Body of pancreas (tissue), 4 donors: ENCODE results near the gene C19orf38. TPM values are rescaled to one million over a fixed set of nuclear protein-coding genes. Genes with fewer than 3 reads are reported as not detected.

Experiments
- ATAC-seq: fragments of 150-250 bp; one replicate; pipeline ENCODE4 v1.9.1; 2016
- DNase-seq, 4 donors: peaks; one replicate each; pipeline ENCODE4 v3.0.0-alpha.2; 2019
- H3K27ac ChIP-seq, 4 donors: fragments of 200-600 bp; sonication (generic); 1 replicate in 3 of 4; 2 replicates in 1 of 4; pipeline versions ENCODE4 v1.5.1 to v1.6.1; 2016 to 2019; ENCODE audit warnings: mild to moderate bottlenecking in 1 of 4, mixed read lengths in 1 of 4, moderate library complexity in 1 of 4
- H3K27me3 ChIP-seq, 2 donors: fragments of 200-600 bp; sonication (generic); one replicate each; pipeline ENCODE4 v1.6.0; 2016; ENCODE audit warnings: mild to moderate bottlenecking in 1 of 2
- H3K36me3 ChIP-seq, 2 donors: fragments of 200-600 bp; sonication (generic); replicated peaks in 1 of 2; 2 replicates each; pipeline ENCODE4 v1.5.1; 2016; ENCODE audit warnings: low read depth in 2 of 2; ENCODE audit not compliant: insufficient read depth in 1 of 2
- H3K4me1 ChIP-seq: fragments of 200-600 bp; sonication (generic); one replicate; pipeline ENCODE4 v1.6.0; 2016
- H3K4me3 ChIP-seq, 2 donors: fragments of 200-600 bp; sonication (generic); 1 replicate in 1 of 2; 2 replicates in 1 of 2; pipeline ENCODE4 v1.5.1; 2016 to 2019
- H3K9me3 ChIP-seq, 3 donors: fragments of 200-600 bp; sonication (generic); 1 replicate in 2 of 3; 2 replicates in 1 of 3; pipeline ENCODE4 v1.5.1; 2016
- POLR2A ChIP-seq, 3 donors: fragments of 450-650 bp; IDR thresholded peaks; one replicate each; pipeline ENCODE4 v1.6.1; 2016; ENCODE audit warnings: antibody characterized with exemption in 3 of 3, mild to moderate bottlenecking in 2 of 3
- WGBS, 2 donors: methylation state at CpG; one replicate each; pipeline ENCODE4 v1.1.5; 2017; 5-methylcytosine and 5-hydroxymethylcytosine counted together
- intact Hi-C: fragments of 100-400 bp; cut with DNase I; formaldehyde crosslinking; loops from one replicate; pipeline ENCODE4 v1.15.1; 2023
- total RNA-seq, 2 donors: library from RNA; depleted of rRNA; stranded (reverse); fragments of >200 nt; gene quantifications; one replicate each; pipeline ENCODE4 v1.1.0, GENCODE V29; 2016
- TF ChIP-seq, protein P1 (sequence below), 7 experiments: fragments of 450-650 bp in 4 of 7; fragments of 200-600 bp in 3 of 7; sonication (generic) in 3 of 7; IDR thresholded peaks; one replicate each; pipeline ENCODE4 v1.5.1; 2016 to 2019; ENCODE audit warnings: antibody characterized with exemption in 7 of 7

Gene C19orf38
- total RNA-seq, 2 donors from 2014 or later = 0.52 TPM; not detected in 1

DNA sequence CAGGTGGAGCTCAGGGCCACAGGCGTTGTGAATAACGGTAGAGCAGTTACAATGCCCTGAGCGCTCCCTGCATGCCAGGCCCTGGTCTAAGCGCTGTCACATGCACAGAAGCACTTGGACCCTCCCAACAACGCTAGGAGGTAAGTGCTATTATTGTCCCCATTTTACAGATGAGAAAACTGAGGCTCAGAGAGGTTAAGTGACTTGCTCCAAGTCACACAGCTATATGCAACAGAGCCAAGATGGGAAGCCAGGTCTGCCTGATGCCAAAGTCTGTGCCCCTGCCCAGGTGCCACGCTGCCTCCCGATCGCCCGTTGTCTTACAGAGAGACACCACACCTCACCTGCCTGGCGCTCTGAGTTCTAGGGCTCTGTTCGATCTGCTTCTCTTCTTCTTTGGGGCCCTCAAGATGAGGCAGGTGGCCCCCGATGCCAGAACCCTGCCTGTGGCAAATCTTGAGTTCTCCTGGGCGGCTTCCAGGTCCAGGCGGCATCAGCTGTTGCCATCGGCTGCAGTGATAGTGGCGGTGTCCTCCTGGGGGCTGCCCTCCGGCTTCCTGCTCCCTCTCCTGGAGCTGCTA, 60.3 kb downstream of the C19orf38 start:
- intact Hi-C loops = no loop called here
- Histone ChIP-seq H3K27ac (no peak overlapping the region), H3K9me3 (no peaks in the 10 kb centered on the region), H3K36me3 (peaks cover 12 to 18% of the 10 kb centered on the region in 2 donors), H3K27me3 (no peaks in the 10 kb centered on the region), H3K4me3 (no peak overlapping the region), H3K4me1 (no peaks in the 10 kb centered on the region)
- DNase-seq = no peak
- no peak for ATAC-seq
- TF ChIP-seq, protein P1, sequence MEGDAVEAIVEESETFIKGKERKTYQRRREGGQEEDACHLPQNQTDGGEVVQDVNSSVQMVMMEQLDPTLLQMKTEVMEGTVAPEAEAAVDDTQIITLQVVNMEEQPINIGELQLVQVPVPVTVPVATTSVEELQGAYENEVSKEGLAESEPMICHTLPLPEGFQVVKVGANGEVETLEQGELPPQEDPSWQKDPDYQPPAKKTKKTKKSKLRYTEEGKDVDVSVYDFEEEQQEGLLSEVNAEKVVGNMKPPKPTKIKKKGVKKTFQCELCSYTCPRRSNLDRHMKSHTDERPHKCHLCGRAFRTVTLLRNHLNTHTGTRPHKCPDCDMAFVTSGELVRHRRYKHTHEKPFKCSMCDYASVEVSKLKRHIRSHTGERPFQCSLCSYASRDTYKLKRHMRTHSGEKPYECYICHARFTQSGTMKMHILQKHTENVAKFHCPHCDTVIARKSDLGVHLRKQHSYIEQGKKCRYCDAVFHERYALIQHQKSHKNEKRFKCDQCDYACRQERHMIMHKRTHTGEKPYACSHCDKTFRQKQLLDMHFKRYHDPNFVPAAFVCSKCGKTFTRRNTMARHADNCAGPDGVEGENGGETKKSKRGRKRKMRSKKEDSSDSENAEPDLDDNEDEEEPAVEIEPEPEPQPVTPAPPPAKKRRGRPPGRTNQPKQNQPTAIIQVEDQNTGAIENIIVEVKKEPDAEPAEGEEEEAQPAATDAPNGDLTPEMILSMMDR (IDR thresholded peaks at IDR 0.05) = no peak
- no peak for TF ChIP-seq POLR2A (IDR thresholded peaks at IDR 0.05)
- 90 to 97% methylated on average over 11 to 16 of the region's 17 CpGs for WGBS, 2 donors

DNA sequence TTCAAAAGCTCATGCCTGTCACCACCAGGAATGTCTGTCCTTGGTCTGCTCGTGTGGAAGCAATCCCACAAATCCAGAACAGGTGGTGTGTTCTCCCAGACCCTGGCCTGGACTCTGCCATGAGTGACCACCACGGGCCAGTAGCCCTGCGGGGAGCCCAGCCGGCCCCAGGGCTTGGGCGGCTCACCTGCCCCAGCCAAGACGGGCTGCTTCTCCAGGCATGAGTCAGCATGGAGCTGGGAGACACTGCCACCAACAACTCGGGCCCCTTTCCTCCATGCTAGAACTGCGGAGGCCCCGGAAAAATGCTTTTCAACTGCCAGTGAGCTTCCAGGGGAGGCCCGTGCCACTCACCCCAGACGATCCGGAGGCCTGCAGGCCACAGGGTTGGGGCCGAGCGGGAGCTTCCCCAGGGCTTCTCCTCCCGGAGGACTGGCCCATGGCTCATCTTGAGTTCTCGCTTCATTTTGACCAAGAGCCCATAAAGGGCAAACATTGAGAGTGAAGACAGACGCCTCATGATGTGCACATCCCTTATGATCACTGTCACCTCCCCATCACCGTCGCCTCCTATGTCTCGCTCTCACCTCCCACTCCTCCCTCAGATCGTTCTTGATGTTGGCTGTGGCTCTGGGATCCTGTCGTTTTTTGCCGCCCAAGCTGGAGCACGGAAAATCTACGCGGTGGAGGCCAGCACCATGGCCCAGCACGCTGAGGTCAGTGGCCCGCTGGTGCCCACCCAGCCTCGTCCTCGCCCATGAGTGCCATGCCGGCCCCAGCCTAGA, 63.6 kb downstream of the C19orf38 start:
- no peaks in the 10 kb centered on the region for H3K9me3 ChIP-seq
- WGBS, 2 donors = 89 to 94% methylated on average over 23 to 29 of the region's 31 CpGs
- no peaks in the 10 kb centered on the region for H3K27me3 ChIP-seq
- ATAC-seq = no peak
- peaks cover 12 to 18% of the 10 kb centered on the region in 2 donors for H3K36me3 ChIP-seq
- H3K4me3 ChIP-seq = no peak overlapping the region
- H3K4me1 ChIP-seq = no peaks in the 10 kb centered on the region
- TF ChIP-seq, protein P1 (IDR thresholded peaks at IDR 0.05) = no peak
- no peak for TF ChIP-seq POLR2A (IDR thresholded peaks at IDR 0.05)
- H3K27ac ChIP-seq = no peak overlapping the region
- intact Hi-C loops = no loop called here
- no peak for DNase-seq

DNA sequence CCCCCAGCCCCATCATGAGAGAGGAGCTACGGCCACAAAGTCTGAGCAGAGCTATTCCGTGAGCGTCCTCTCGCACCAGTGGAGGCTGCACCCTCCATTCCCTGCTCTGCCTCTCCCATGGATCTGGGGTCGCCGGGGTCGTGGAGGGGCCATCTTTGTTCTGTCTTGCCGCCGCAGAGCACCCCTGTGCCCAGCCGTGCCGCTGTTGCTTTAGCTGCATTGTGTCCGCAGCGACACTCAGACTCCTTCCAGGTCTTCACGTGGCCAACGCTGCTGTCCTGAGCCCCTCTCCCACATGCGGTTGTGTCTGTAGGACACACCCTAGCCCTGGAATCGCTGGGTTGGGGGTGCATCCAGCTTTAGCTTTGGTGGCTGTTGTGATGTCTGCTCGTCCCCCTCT, 64.4 kb downstream of the C19orf38 start:
- Histone ChIP-seq H3K36me3 (peaks cover 12 to 18% of the 10 kb centered on the region in 2 donors), H3K27ac (no peak overlapping the region), H3K9me3 (no peaks in the 10 kb centered on the region), H3K4me1 (no peaks in the 10 kb centered on the region), H3K27me3 (no peaks in the 10 kb centered on the region), H3K4me3 (no peak overlapping the region)
- no peak for ATAC-seq
- TF ChIP-seq POLR2A (IDR thresholded peaks at IDR 0.05) = no peak
- TF ChIP-seq, protein P1 (IDR thresholded peaks at IDR 0.05) = no peak
- intact Hi-C loops = no loop called here
- 94% methylated on average over 18 of the region's 18 CpGs; no CpG with 5 or more reads in 1 of the 2 donors for WGBS, 2 donors
- DNase-seq = no peak

DNA sequence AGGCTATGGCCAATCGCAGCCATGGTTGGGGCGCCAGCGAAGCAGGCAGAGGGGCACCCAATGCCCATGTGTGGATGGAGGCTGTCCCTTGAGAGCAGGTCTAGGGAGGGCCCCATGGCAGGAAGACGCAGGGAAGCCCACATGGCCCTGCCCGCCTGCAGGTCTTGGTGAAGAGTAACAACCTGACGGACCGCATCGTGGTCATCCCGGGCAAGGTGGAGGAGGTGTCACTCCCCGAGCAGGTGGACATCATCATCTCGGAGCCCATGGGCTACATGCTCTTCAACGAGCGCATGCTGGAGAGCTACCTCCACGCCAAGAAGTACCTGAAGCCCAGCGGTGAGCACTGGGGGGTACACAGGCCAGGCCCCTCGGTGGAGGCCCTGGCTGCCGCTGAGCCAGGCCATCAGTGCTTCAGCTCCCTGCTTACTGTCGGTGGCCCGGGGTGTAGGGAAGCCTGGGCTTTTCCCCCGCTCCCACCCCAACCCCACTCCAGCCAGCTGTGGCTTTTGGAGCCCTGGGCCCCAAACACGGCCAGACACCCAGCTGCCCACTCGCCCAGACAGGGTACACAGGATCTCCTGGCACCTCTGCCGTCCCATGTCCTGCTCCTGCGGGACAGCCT, 65.6 kb downstream of the C19orf38 start:
- peaks cover 3 to 13% of the 10 kb centered on the region in 2 donors for H3K36me3 ChIP-seq
- TF ChIP-seq, protein P1 (IDR thresholded peaks at IDR 0.05) = no peak
- no peak for TF ChIP-seq POLR2A (IDR thresholded peaks at IDR 0.05)
- no peaks in the 10 kb centered on the region for H3K9me3 ChIP-seq
- ATAC-seq = no peak
- no peak overlapping the region for H3K27ac ChIP-seq
- H3K27me3 ChIP-seq = no peaks in the 10 kb centered on the region
- no peak overlapping the region for H3K4me3 ChIP-seq
- intact Hi-C loops = no loop called here
- 89 to 91% methylated on average over 5 to 24 of the region's 24 CpGs for WGBS, 2 donors
- H3K4me1 ChIP-seq = peaks cover 3% of the 10 kb centered on the region
- DNase-seq = no peak
